PC-3 (cell line): ENCODE results near the gene ERCC5. TPM values are rescaled to one million over a fixed set of nuclear protein-coding genes. Genes with fewer than 3 reads are reported as not detected.

Source experiments
- ATAC-seq: fragments of 200-7000 bp; cut with Tn5 transposase; 2 replicates; pipeline ENCODE4 v1.9.1; 2020; ENCODE audit warnings: mild to moderate bottlenecking, moderate library complexity
- BruUV-seq: library from RNA; stranded (reverse); fragments of 400-500 nt; replicated peaks from 2 replicates; lab custom pipeline; 2021; lab: Mats Ljungman, UMichigan
- CTCF ChIA-PET: fragments of 300-600 bp; sonication (Branson Sonifier 250); formaldehyde crosslinking; loops from one replicate; lab custom pipeline; 2022; ENCODE audit warnings: antibody characterized with exemption; lab: Charles Lee
- POLR2A ChIA-PET: fragments of 300-600 bp; sonication (Branson Sonifier 250); formaldehyde crosslinking; loops from one replicate; lab custom pipeline; 2022; ENCODE audit warnings: antibody characterized with exemption; ENCODE audit not compliant: unreplicated experiment; lab: Charles Lee
- DNase-seq: peaks from one replicate; pipeline ENCODE4 v3.0.0-alpha.2; 2015
- H2AFZ ChIP-seq: fragments of 300-600 bp; sonication (generic); 2 replicates; pipeline ENCODE4 v1.6.0; 2016; ENCODE audit warnings: antibody characterized with exemption, low read length
- H3F3A ChIP-seq: fragments of 300-600 bp; sonication (generic); one replicate; pipeline ENCODE4 v1.6.0; 2017; ENCODE audit warnings: antibody characterized with exemption, low read length, control low read depth, mild to moderate bottlenecking; ENCODE audit not compliant: unreplicated experiment
- H3K27ac ChIP-seq: fragments of 300-600 bp; sonication (generic); 2 replicates; pipeline ENCODE4 v1.5.1; 2016; ENCODE audit warnings: mild to moderate bottlenecking, low read length
- H3K27me3 ChIP-seq: fragments of 300-600 bp; sonication (generic); 2 replicates; pipeline ENCODE4 v1.6.1; 2016; ENCODE audit warnings: low read length, mixed read lengths
- H3K36me3 ChIP-seq: fragments of 300-600 bp; sonication (generic); 2 replicates; pipeline ENCODE4 v1.6.1; 2016; ENCODE audit warnings: low read depth, mixed run types, low read length, mixed read lengths
- H3K4me1 ChIP-seq: fragments of 300-600 bp; sonication (generic); 2 replicates; pipeline ENCODE4 v1.5.1; 2016; ENCODE audit warnings: low read length; ENCODE audit not compliant: insufficient read depth
- H3K4me2 ChIP-seq: fragments of 300-600 bp; sonication (generic); 2 replicates; pipeline ENCODE4 v1.6.0; 2016; ENCODE audit warnings: low read length
- H3K4me3 ChIP-seq: fragments of 300-600 bp; sonication (generic); 2 replicates; pipeline ENCODE4 v1.5.1; 2016; ENCODE audit warnings: mild to moderate bottlenecking, low read length, mixed read lengths
- H3K79me2 ChIP-seq: fragments of 300-600 bp; sonication (generic); 2 replicates; pipeline ENCODE4 v1.6.1; 2017; ENCODE audit warnings: low read length, mixed read lengths
- H3K9ac ChIP-seq: fragments of 300-600 bp; sonication (generic); 2 replicates; pipeline ENCODE4 v1.6.0; 2016; ENCODE audit warnings: mild to moderate bottlenecking, low read length
- H3K9me2 ChIP-seq: fragments of 300-600 bp; sonication (generic); replicated peaks from 2 replicates; pipeline ENCODE4 v1.6.1; 2016; ENCODE audit warnings: mixed run types, low read length, mixed read lengths
- H3K9me3 ChIP-seq: fragments of 300-600 bp; sonication (generic); 2 replicates; pipeline ENCODE4 v1.6.1; 2016; ENCODE audit warnings: low read length, mixed read lengths
- H4K20me1 ChIP-seq: fragments of 300-600 bp; sonication (generic); 2 replicates; pipeline ENCODE4 v1.6.1; 2016; ENCODE audit warnings: low read length, mixed read lengths
- CTCF ChIP-seq: fragments of 300-600 bp; sonication (generic); conservative IDR thresholded peaks from 2 replicates; pipeline ENCODE4 v1.5.1; 2017; ENCODE audit warnings: antibody characterized with exemption, low read depth, mild to moderate bottlenecking, low read length
- EZH2 ChIP-seq: fragments of 300-600 bp; sonication (generic); IDR thresholded peaks from one replicate; pipeline ENCODE4 v1.6.1; 2017; ENCODE audit warnings: antibody characterized with exemption, mild to moderate bottlenecking, low read length; ENCODE audit not compliant: unreplicated experiment
- EZH2phosphoT487 ChIP-seq: fragments of 300-600 bp; sonication (generic); IDR thresholded peaks from 2 replicates; pipeline ENCODE4 v1.6.1; 2018; ENCODE audit warnings: mild to moderate bottlenecking, antibody characterized with exemption, low read length, borderline replicate concordance
- intact Hi-C: fragments of 100-400 bp; cut with micrococcal nuclease; formaldehyde crosslinking; loops from 2 replicates; pipeline ENCODE4 v1.9.0; 2023
- total RNA-seq: library from RNA; depleted of rRNA; stranded (reverse); fragments of >200 nt; gene quantifications from 2 replicates; pipeline ENCODE4 v1.2.3, GENCODE V29; 2014

The ERCC5 gene
- total RNA-seq, 1 experiment from 2014 or later: 19.3 TPM

GRCh38 chr13:102907886-102908515 lies 62.2 kb downstream of the ERCC5 start:
- POLR2A ChIA-PET: no interaction called here

GRCh38 chr13:102909971-102910370 lies 64.1 kb downstream of the ERCC5 start:
- intact Hi-C loops: no loop called here
- no peaks in the 10 kb centered on the region for H3K36me3 ChIP-seq
- ChIA-PET CTCF (no interaction called here), POLR2A (no interaction called here)
- no peaks in the 10 kb centered on the region for H3K79me2 ChIP-seq
- ATAC-seq (no peak), DNase-seq (no peak)
- H2AFZ ChIP-seq: no peak overlapping the region
- no peak overlapping the region for H3K27ac ChIP-seq
- TF ChIP-seq CTCF (no peak), EZH2 (no peak), EZH2phosphoT487 (no peak)
- no TSS peak for BruUV-seq
- H3K9me2 ChIP-seq: no peaks in the 10 kb centered on the region
- peaks cover 26% of the 10 kb centered on the region for H3K4me1 ChIP-seq
- H3K4me3 ChIP-seq: no peak overlapping the region
- no peak overlapping the region for H3K9ac ChIP-seq
- H4K20me1 ChIP-seq: no peaks in the 10 kb centered on the region
- H3F3A ChIP-seq: no peaks in the 10 kb centered on the region
- H3K4me2 ChIP-seq: no peak overlapping the region
- no peaks in the 10 kb centered on the region for H3K27me3 ChIP-seq
- H3K9me3 ChIP-seq: no peaks in the 10 kb centered on the region

More at GRCh38 chr13:102907886-102908515, 62.2 kb downstream of the ERCC5 start:
- DNase-seq (peak; percentile 14), ATAC-seq (no peak)
- CTCF ChIA-PET: no interaction called here
- Histone ChIP-seq H3K9ac (no peak overlapping the region), H3K79me2 (no peaks in the 10 kb centered on the region), H4K20me1 (no peaks in the 10 kb centered on the region), H3F3A (no peaks in the 10 kb centered on the region), H3K4me3 (no peak overlapping the region), H2AFZ (no peak overlapping the region), H3K9me2 (no peaks in the 10 kb centered on the region), H3K27ac (no peak overlapping the region), H3K4me2 (no peak overlapping the region), H3K9me3 (no peaks in the 10 kb centered on the region), H3K36me3 (no peaks in the 10 kb centered on the region), H3K27me3 (no peaks in the 10 kb centered on the region), H3K4me1 (peaks cover 17% of the 10 kb centered on the region)
- intact Hi-C loops: no loop called here
- no TSS peak for BruUV-seq
- TF ChIP-seq EZH2phosphoT487 (no peak), CTCF (no peak), EZH2 (no peak)

GRCh38 chr13:102911336-102911735 lies 65.5 kb downstream of the ERCC5 start:
- peak overlapping the region; percentile 59 for H3K4me2 ChIP-seq
- H3K79me2 ChIP-seq: no peaks in the 10 kb centered on the region
- H3K9me3 ChIP-seq: no peaks in the 10 kb centered on the region
- peak; percentile 86 for ATAC-seq
- no TSS peak for BruUV-seq
- no peaks in the 10 kb centered on the region for H3K27me3 ChIP-seq
- no peaks in the 10 kb centered on the region for H3K36me3 ChIP-seq
- H4K20me1 ChIP-seq: no peaks in the 10 kb centered on the region
- ChIA-PET CTCF (interaction anchor here (0.7 kb wide), 1 partner anchor 19 kb away, joined by 3 read pairs; no protein-coding TSS in a partner anchor), POLR2A (no interaction called here)
- H2AFZ ChIP-seq: peak overlapping the region; percentile 21; the same call in 1 of the 2 replicates
- TF ChIP-seq EZH2 (no peak), CTCF (no peak), EZH2phosphoT487 (no peak)
- DNase-seq: peak; percentile 90
- H3K9me2 ChIP-seq: no peaks in the 10 kb centered on the region
- intact Hi-C loops: no loop called here
- H3K4me1 ChIP-seq: peaks cover 27% of the 10 kb centered on the region
- no peaks in the 10 kb centered on the region for H3F3A ChIP-seq
- peak overlapping the region; percentile 71 for H3K27ac ChIP-seq
- H3K9ac ChIP-seq: no peak overlapping the region
- H3K4me3 ChIP-seq: no peak overlapping the region
